ENCODE data around the gene SMYD2. TPM values are rescaled to one million over a fixed set of nuclear protein-coding genes. Genes with fewer than 3 reads are reported as not detected.

SMYD2 gene
- polyA plus RNA-seq, 2 of the 4 experiments (the other 2 are of a cell fraction) = 32.3 to 54.9 TPM

GRCh38 chr1:214364786-214365295 is 83.9 kb downstream of the SMYD2 start:
- H3K9me3 ChIP-seq = no peaks in the 10 kb centered on the region
- 93% methylated on average over 4 of the region's 4 CpGs for WGBS (ENCODE audit: missing lambda C conversion rate)
- no peak for TF ChIP-seq JUNB (IDR thresholded peaks at IDR 0.05)
- no peak for TF ChIP-seq POLR2AphosphoS2 (conservative IDR thresholded peaks at IDR 0.05; ENCODE audit: low read length)
- no peak for TF ChIP-seq SMC3 (IDR thresholded peaks at IDR 0.05)
- no peak for TF ChIP-seq EP300 (IDR thresholded peaks at IDR 0.05)
- TF ChIP-seq RFX5 (IDR thresholded peaks at IDR 0.05) = no peak
- no peak for TF ChIP-seq HOXA7 (CRISPR knock-in tag; IDR thresholded peaks at IDR 0.05)
- no peak for TF ChIP-seq ELK1 (IDR thresholded peaks at IDR 0.05; ENCODE audit: low read depth, low read length)
- TF ChIP-seq MAFK (IDR thresholded peaks at IDR 0.05; ENCODE audit: partially characterized antibody) = no peak
- TF ChIP-seq SREBF2 (IDR thresholded peaks at IDR 0.05) = no peak
- TF ChIP-seq RARB (CRISPR knock-in tag; IDR thresholded peaks at IDR 0.05) = no peak
- TF ChIP-seq TFCP2L1 (CRISPR knock-in tag; IDR thresholded peaks at IDR 0.05) = no peak
- TF ChIP-seq MYC (IDR thresholded peaks at IDR 0.05; ENCODE audit: borderline replicate concordance, low read length) = no peak
- no peak for TF ChIP-seq PBX3 (IDR thresholded peaks at IDR 0.05)
- no peak for FAIRE-seq
- no peak overlapping the region for H3K4me3 ChIP-seq
- ChIA-PET POLR2A (no interaction called here), CTCF (no interaction called here)
- no peak for ATAC-seq
- DNase-seq (ENCODE audit: low read depth in 1 of 2, low spot score in 1 of 2) = no peak
- no peak overlapping the region for H3K27ac ChIP-seq
- no peaks in the 10 kb centered on the region for H3K4me1 ChIP-seq
- H3K4me2 ChIP-seq = no peak overlapping the region

GRCh38 chr1:214367841-214368240 is 86.9 kb downstream of the SMYD2 start:
- Histone ChIP-seq H3K9me3 (no peaks in the 10 kb centered on the region), H3K4me2 (no peak overlapping the region), H3K4me1 (no peaks in the 10 kb centered on the region), H3K27ac (no peak overlapping the region), H3K4me3 (no peak overlapping the region)
- no peak for DNase-seq (ENCODE audit: low read depth in 1 of 2, low spot score in 1 of 2)
- CTCF ChIA-PET = no interaction called here
- TF ChIP-seq GATA3 (IDR thresholded peaks at IDR 0.05; ENCODE audit: borderline replicate concordance) (no peak), RCOR1 (IDR thresholded peaks at IDR 0.05; ENCODE audit: low read depth, low read length) (no peak), SREBF2 (IDR thresholded peaks at IDR 0.05) (no peak), EHF (CRISPR knock-in tag; IDR thresholded peaks at IDR 0.05) (no peak), EHMT2 (IDR thresholded peaks at IDR 0.05; ENCODE audit: low read depth) (no peak), ELK1 (IDR thresholded peaks at IDR 0.05; ENCODE audit: low read depth, low read length) (no peak), ESRRA (IDR thresholded peaks at IDR 0.05; ENCODE audit: borderline replicate concordance, low read length) (no peak), MAFK (IDR thresholded peaks at IDR 0.05; ENCODE audit: partially characterized antibody) (no peak), NR3C1 (IDR thresholded peaks at IDR 0.05) (no peak), POLR2A (IDR thresholded peaks at IDR 0.05; ENCODE audit: low read length) (no peak), RFX5 (IDR thresholded peaks at IDR 0.05) (no peak), CBX8 (IDR thresholded peaks at IDR 0.05) (no peak), FOXS1 (CRISPR knock-in tag; IDR thresholded peaks at IDR 0.05) (no peak), JUN (IDR thresholded peaks at IDR 0.05) (no peak), ZNF302 (CRISPR knock-in tag; IDR thresholded peaks at IDR 0.05) (no peak), USF2 (IDR thresholded peaks at IDR 0.05) (no peak)
- POLR2A ChIA-PET = no interaction called here
- no peak for FAIRE-seq
- ATAC-seq = no peak
- 90% methylated on average over 5 of the region's 5 CpGs for WGBS (ENCODE audit: missing lambda C conversion rate)

Data from A549 (cell line).